GM12891 (cell line): ENCODE data around the gene TRIM49C.
"Not testable (repeated sequence)": the region's sequence is repeated elsewhere in the genome, so short reads cannot be mapped to it uniquely, and the experiment has no call there.

ENCODE experiments used
- POLR2A ChIP-seq: IDR thresholded peaks from 2 replicates; pipeline ENCODE4 v1.6.1; 2011; ENCODE audit warnings: low read depth, low read length, control low read depth
- POLR2AphosphoS5 ChIP-seq: IDR thresholded peaks from 2 replicates; pipeline ENCODE4 v1.6.1; 2011; ENCODE audit warnings: low read depth, low read length, control low read depth
- POU2F2 ChIP-seq: IDR thresholded peaks from 2 replicates; pipeline ENCODE4 v1.6.1; 2011; ENCODE audit warnings: low read depth, mild to moderate bottlenecking, control low read depth, low read length, moderate library complexity
- TAF1 ChIP-seq: IDR thresholded peaks from 2 replicates; pipeline ENCODE4 v1.6.1; 2011; ENCODE audit warnings: low read depth, low read length, control low read depth

DNA sequence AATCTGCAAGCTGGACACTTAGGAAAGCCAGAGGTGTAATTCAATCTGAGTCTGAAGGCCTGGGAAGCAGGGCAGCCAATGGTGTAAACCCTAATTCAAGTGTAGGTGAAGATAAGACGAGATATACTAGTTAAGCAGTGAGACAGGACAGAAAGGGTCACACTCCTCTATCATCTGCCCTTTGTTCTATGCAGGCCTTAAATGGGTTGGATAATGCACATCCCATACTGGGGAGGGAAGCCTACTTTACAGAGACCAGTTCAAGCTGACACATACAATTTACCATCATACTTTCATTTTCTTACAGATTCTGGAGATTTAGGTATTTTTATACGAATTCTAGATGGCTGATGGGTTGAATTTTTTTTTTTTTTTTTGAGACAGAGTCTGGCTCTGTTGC, 57.8 kb downstream of the TRIM49C start:
- TF ChIP-seq TAF1, POLR2A, POLR2AphosphoS5, POU2F2: not testable (repeated sequence)
